Vagina (tissue), 2 donors: Measurements from ENCODE around the gene DGLUCY. TPM values are rescaled to one million over a fixed set of nuclear protein-coding genes. Genes with fewer than 3 reads are reported as not detected.

Experiments used
- DNase-seq, 2 donors: peaks; one replicate each; pipeline ENCODE4 v3.0.0-alpha.2; 2017; ENCODE audit errors: extremely low spot score in 2 of 2
- H3K27ac ChIP-seq: fragments of 200-600 bp; sonication (generic); one replicate; pipeline ENCODE4 v1.5.1; 2019
- H3K27me3 ChIP-seq: fragments of 200-600 bp; sonication (generic); one replicate; pipeline ENCODE4 v1.5.1; 2019
- H3K36me3 ChIP-seq, 2 donors: fragments of 200-600 bp; sonication (generic); one replicate each; pipeline ENCODE4 v1.5.1; 2017 to 2019
- H3K4me1 ChIP-seq: fragments of 200-600 bp; sonication (generic); one replicate; pipeline ENCODE4 v1.5.1; 2019
- H3K4me3 ChIP-seq, 2 donors: fragments of 200-600 bp; sonication (generic); 1 replicate in 1 of 2; 2 replicates in 1 of 2; pipeline ENCODE4 v1.5.1; 2016 to 2019
- H3K9me3 ChIP-seq: fragments of 200-600 bp; sonication (generic); one replicate; pipeline ENCODE4 v1.5.1; 2019
- CTCF ChIP-seq, 3 experiments: fragments of 450-650 bp in 2 of 3; fragments of 200-600 bp in 1 of 3; sonication (generic) in 1 of 3; IDR thresholded peaks; one replicate each; pipeline ENCODE4 v1.5.1; 2017 to 2019; ENCODE audit warnings: antibody characterized with exemption in 3 of 3, mild to moderate bottlenecking in 2 of 3, moderate library complexity in 2 of 3
- POLR2A ChIP-seq, 2 donors: fragments of 450-650 bp; IDR thresholded peaks; one replicate each; pipeline ENCODE4 v1.6.1; 2017; ENCODE audit warnings: antibody characterized with exemption in 2 of 2, mild to moderate bottlenecking in 2 of 2, moderate library complexity in 2 of 2
- POLR2AphosphoS5 ChIP-seq, 2 donors: sonication (generic); formaldehyde crosslinking; IDR thresholded peaks; one replicate each; pipeline ENCODE4 v1.9.0; 2017; ENCODE audit warnings: antibody characterized with exemption in 2 of 2, mild to moderate bottlenecking in 2 of 2, low read depth in 1 of 2; ENCODE audit not compliant: insufficient read depth in 1 of 2
- intact Hi-C: fragments of 100-400 bp; cut with DNase I; formaldehyde crosslinking; loops from one replicate; pipeline ENCODE4 v1.15.1; 2023
- total RNA-seq: library from RNA; depleted of rRNA; stranded (reverse); fragments of >200 nt; gene quantifications from one replicate; pipeline ENCODE4 v1.2.3, GENCODE V29; 2016

Gene DGLUCY
- total RNA-seq, 1 donor from 2014 or later: 57.0 TPM

DNA sequence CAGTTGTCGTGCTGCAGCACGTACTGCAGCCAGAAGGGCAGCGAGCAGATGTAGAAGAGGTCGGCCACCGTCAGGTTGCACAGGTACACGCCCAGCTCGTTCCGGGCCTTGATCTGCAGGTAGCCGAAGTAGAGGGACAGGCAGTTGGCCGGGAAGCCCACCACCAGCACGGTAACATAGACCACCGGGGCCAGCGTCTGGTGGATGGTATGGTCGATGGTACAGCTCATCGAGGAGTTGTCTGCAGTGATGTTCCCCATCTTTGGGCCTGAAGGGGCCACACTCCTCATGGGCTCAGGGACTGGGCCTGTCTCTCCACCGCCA, 120.9 kb downstream of the DGLUCY start:
- H3K36me3 ChIP-seq: no peaks in the 10 kb centered on the region
- H3K4me3 ChIP-seq: no peak overlapping the region
- intact Hi-C loops: no loop called here
- H3K27ac ChIP-seq: no peak overlapping the region
- TF ChIP-seq POLR2AphosphoS5 (IDR thresholded peaks at IDR 0.05; ENCODE audit: insufficient read depth in 1 of 2, low read depth in 1 of 2) (no peak), POLR2A (IDR thresholded peaks at IDR 0.05) (no peak), CTCF (IDR thresholded peaks at IDR 0.05) (no peak)
- DNase-seq: no peak
- no peaks in the 10 kb centered on the region for H3K9me3 ChIP-seq
- H3K27me3 ChIP-seq: no peaks in the 10 kb centered on the region
- no peaks in the 10 kb centered on the region for H3K4me1 ChIP-seq

GRCh38 chr14:91235841-91236240, 122.0 kb downstream of the DGLUCY start:
- Histone ChIP-seq H3K4me3 (no peak overlapping the region), H3K36me3 (no peaks in the 10 kb centered on the region), H3K9me3 (no peaks in the 10 kb centered on the region), H3K27ac (no peak overlapping the region), H3K4me1 (no peaks in the 10 kb centered on the region), H3K27me3 (no peaks in the 10 kb centered on the region)
- TF ChIP-seq POLR2AphosphoS5 (IDR thresholded peaks at IDR 0.05; ENCODE audit: insufficient read depth in 1 of 2, low read depth in 1 of 2) (no peak), CTCF (IDR thresholded peaks at IDR 0.05) (no peak)
- intact Hi-C loops: no loop called here
- no peak for DNase-seq

- no peaks in the 10 kb centered on the region for H3K9me3 ChIP-seq
Observed at GRCh38 chr14:91237219-91237618, 123.3 kb downstream of the DGLUCY start.

GRCh38 chr14:91238085-91238484, 124.2 kb downstream of the DGLUCY start:
- Histone ChIP-seq H3K36me3 (no peaks in the 10 kb centered on the region), H3K27me3 (no peaks in the 10 kb centered on the region), H3K9me3 (no peaks in the 10 kb centered on the region), H3K27ac (no peak overlapping the region), H3K4me1 (peaks cover 8% of the 10 kb centered on the region), H3K4me3 (no peak overlapping the region)
- TF ChIP-seq POLR2AphosphoS5 (IDR thresholded peaks at IDR 0.05; ENCODE audit: insufficient read depth in 1 of 2, low read depth in 1 of 2) (no peak), CTCF (IDR thresholded peaks at IDR 0.05) (no peak), POLR2A (IDR thresholded peaks at IDR 0.05) (no peak)
- DNase-seq: no peak
- intact Hi-C loops: no loop called here

More at GRCh38 chr14:91237219-91237618, 123.3 kb downstream of the DGLUCY start:
- Histone ChIP-seq H3K27ac (no peak overlapping the region), H3K4me3 (no peak overlapping the region), H3K4me1 (peaks cover 3% of the 10 kb centered on the region), H3K27me3 (no peaks in the 10 kb centered on the region), H3K36me3 (no peaks in the 10 kb centered on the region)
- no peak for TF ChIP-seq POLR2A (IDR thresholded peaks at IDR 0.05)
- no peak for TF ChIP-seq POLR2AphosphoS5 (IDR thresholded peaks at IDR 0.05; ENCODE audit: insufficient read depth in 1 of 2, low read depth in 1 of 2)
- TF ChIP-seq CTCF (IDR thresholded peaks at IDR 0.05): no peak
- intact Hi-C loops: no loop called here
- no peak for DNase-seq

DNA sequence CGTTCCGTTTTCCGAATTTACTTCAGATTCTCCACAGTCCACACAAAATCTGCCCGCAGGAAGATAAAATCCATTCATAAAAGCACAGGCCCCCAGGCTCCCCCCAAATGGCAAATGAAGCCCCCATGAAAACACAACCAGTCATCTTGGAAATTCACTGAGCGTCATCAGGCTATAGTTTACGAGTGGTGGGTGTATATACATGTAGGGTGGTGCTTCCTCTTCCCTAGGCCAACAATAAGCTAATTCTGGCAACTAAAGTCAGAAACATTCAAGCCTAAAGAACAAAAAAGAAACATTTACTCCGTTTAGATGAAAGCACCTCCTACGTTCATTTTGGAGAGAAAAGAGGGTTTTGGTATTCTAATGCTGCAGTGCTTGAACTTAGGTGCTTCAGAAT, 124.8 kb downstream of the DGLUCY start:
- H3K4me1 ChIP-seq: peaks cover 11% of the 10 kb centered on the region
- TF ChIP-seq CTCF (IDR thresholded peaks at IDR 0.05): no peak
- no peak for TF ChIP-seq POLR2A (IDR thresholded peaks at IDR 0.05)
- no peak for TF ChIP-seq POLR2AphosphoS5 (IDR thresholded peaks at IDR 0.05; ENCODE audit: insufficient read depth in 1 of 2, low read depth in 1 of 2)
- no peak overlapping the region for H3K4me3 ChIP-seq
- H3K27me3 ChIP-seq: no peaks in the 10 kb centered on the region
- no peaks in the 10 kb centered on the region for H3K9me3 ChIP-seq
- no peak overlapping the region for H3K27ac ChIP-seq
- H3K36me3 ChIP-seq: no peaks in the 10 kb centered on the region
- intact Hi-C loops: no loop called here
- DNase-seq: no peak
